OCI-LY1 (cell line): Measurements from ENCODE around the gene TMEM131.

Experiments used
- H2AFZ ChIP-seq: fragments of 200-600 bp; sonication (generic), shearing (Covaris generic); 2 replicates; pipeline ENCODE4 v1.6.0; 2014; ENCODE audit warnings: antibody characterized with exemption, mild to moderate bottlenecking, low read length
- H3F3A ChIP-seq: fragments of 200-600 bp; sonication (generic), shearing (Covaris generic); 2 replicates; pipeline ENCODE4 v1.6.0; 2014; ENCODE audit warnings: mild to moderate bottlenecking, antibody characterized with exemption, low read length, moderate library complexity; ENCODE audit not compliant: insufficient read depth
- H3K27ac ChIP-seq: fragments of 200-600 bp; sonication (generic); 2 replicates; pipeline ENCODE4 v1.5.1; 2014; ENCODE audit warnings: low read length, mixed run types, mild to moderate bottlenecking, low read depth; ENCODE audit not compliant: poor library complexity, severe bottlenecking
- H3K27me3 ChIP-seq: fragments of 200-600 bp; sonication (generic); 2 replicates; pipeline ENCODE4 v1.6.0; 2014; ENCODE audit warnings: antibody characterized with exemption, mild to moderate bottlenecking, low read length, moderate library complexity; ENCODE audit not compliant: insufficient read depth
- H3K36me3 ChIP-seq: fragments of 200-600 bp; sonication (generic); 2 replicates; pipeline ENCODE4 v1.6.1; 2014; ENCODE audit warnings: mild to moderate bottlenecking, antibody characterized with exemption, low read length, moderate library complexity, mixed read lengths; ENCODE audit not compliant: insufficient read depth
- H3K4me1 ChIP-seq: fragments of 200-600 bp; sonication (generic); 2 replicates; pipeline ENCODE4 v1.5.1; 2014; ENCODE audit warnings: mild to moderate bottlenecking, low read length, moderate library complexity; ENCODE audit not compliant: insufficient read depth, severe bottlenecking
- H3K4me2 ChIP-seq: fragments of 200-600 bp; sonication (generic), shearing (Covaris generic); 2 replicates; pipeline ENCODE4 v1.6.1; 2014; ENCODE audit warnings: low read length
- H3K4me3 ChIP-seq: fragments of 200-600 bp; sonication (generic); 2 replicates; pipeline ENCODE4 v1.5.1; 2014; ENCODE audit warnings: low read length, low read depth, mild to moderate bottlenecking, mixed read lengths; ENCODE audit not compliant: poor library complexity, severe bottlenecking
- H3K79me2 ChIP-seq: fragments of 200-600 bp; shearing (Covaris generic); 2 replicates; pipeline ENCODE4 v1.6.1; 2016; ENCODE audit warnings: mixed run types, low read length, mixed read lengths; ENCODE audit not compliant: insufficient read depth
- H3K9ac ChIP-seq: fragments of 200-600 bp; sonication (generic), shearing (Covaris generic); 2 replicates; pipeline ENCODE4 v1.6.1; 2014; ENCODE audit warnings: mild to moderate bottlenecking, low read length, mixed read lengths
- H3K9me2 ChIP-seq: fragments of 200-600 bp; sonication (generic), shearing (Covaris generic); 2 replicates; pipeline ENCODE4 v1.6.1; 2014; ENCODE audit warnings: low read depth, mild to moderate bottlenecking, low read length, mixed read lengths
- H3K9me3 ChIP-seq: fragments of 200-600 bp; shearing (Covaris generic); 2 replicates; pipeline ENCODE4 v1.6.1; 2014; ENCODE audit warnings: low read length, mixed read lengths
- H4K20me1 ChIP-seq: fragments of 200-600 bp; sonication (generic), shearing (Covaris generic); 2 replicates; pipeline ENCODE4 v1.6.0; 2016; ENCODE audit warnings: mild to moderate bottlenecking, low read length; ENCODE audit not compliant: insufficient read depth
- EZH2 ChIP-seq: fragments of 200-600 bp; sonication (generic), shearing (Covaris generic); IDR thresholded peaks from 2 replicates; pipeline ENCODE4 v1.8.0; 2017; ENCODE audit warnings: borderline replicate concordance, mixed run types, mild to moderate bottlenecking, antibody characterized with exemption, low read length, moderate library complexity, mixed read lengths
- TF ChIP-seq, protein P1 (sequence below): fragments of 200-600 bp; sonication (generic), shearing (Covaris generic); IDR thresholded peaks from 2 replicates; pipeline ENCODE4 v1.5.1; 2017; ENCODE audit warnings: mild to moderate bottlenecking, antibody characterized with exemption, low read length, moderate library complexity, mixed read lengths

TMEM131 gene

DNA sequence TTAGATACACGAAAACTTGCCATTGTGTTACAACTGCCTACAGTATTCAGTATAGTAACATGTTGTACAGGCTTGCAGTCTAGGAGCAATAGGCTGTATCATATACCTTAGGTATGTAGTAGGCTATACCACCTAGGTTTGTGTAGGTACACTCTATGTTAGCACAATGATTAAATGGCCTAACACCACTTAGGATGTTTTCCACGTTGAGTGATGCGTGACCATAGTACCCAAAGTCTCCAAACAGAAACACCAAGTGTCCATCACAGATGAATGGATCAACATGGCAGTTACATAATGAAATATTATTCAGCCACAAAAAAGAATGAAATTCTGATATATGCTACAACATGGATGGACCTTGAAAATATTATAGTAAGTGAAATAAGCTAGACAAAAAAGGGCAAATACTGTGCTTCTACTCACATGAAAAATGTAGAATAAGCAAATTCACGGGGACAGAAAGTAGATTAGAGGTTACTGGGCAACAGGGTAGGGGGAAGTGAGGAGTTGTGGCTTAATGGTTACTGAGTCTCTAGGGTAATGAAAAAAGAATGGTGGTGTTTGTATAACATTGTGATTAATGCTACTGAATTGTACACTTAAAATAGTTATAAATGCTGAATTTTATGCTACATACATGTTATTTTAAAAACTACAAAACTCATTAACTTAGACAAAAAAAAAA is 62.6 kb downstream of the TMEM131 start:
- Histone ChIP-seq H3K4me2 (no peak overlapping the region), H3K9me2 (no peaks in the 10 kb centered on the region), H2AFZ (no peak overlapping the region), H3K79me2 (peaks cover 25% of the 10 kb centered on the region), H3K4me3 (no peak overlapping the region), H3F3A (0 out of 2 replicates have a peak, but pooled peaks cover 4% of the 10 kb centered on the region), H3K9me3 (peaks cover under 1% of the 10 kb centered on the region; the same call in 1 of the 2 replicates), H3K4me1 (peaks cover 75% of the 10 kb centered on the region), H3K9ac (no peak overlapping the region), H3K27me3 (no peaks in the 10 kb centered on the region), H3K36me3 (no peaks in the 10 kb centered on the region), H4K20me1 (no peaks in the 10 kb centered on the region), H3K27ac (peak overlapping the region; percentile 62)
- TF ChIP-seq, protein P1, sequence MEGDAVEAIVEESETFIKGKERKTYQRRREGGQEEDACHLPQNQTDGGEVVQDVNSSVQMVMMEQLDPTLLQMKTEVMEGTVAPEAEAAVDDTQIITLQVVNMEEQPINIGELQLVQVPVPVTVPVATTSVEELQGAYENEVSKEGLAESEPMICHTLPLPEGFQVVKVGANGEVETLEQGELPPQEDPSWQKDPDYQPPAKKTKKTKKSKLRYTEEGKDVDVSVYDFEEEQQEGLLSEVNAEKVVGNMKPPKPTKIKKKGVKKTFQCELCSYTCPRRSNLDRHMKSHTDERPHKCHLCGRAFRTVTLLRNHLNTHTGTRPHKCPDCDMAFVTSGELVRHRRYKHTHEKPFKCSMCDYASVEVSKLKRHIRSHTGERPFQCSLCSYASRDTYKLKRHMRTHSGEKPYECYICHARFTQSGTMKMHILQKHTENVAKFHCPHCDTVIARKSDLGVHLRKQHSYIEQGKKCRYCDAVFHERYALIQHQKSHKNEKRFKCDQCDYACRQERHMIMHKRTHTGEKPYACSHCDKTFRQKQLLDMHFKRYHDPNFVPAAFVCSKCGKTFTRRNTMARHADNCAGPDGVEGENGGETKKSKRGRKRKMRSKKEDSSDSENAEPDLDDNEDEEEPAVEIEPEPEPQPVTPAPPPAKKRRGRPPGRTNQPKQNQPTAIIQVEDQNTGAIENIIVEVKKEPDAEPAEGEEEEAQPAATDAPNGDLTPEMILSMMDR, result no peak
- TF ChIP-seq EZH2, result no peak

DNA sequence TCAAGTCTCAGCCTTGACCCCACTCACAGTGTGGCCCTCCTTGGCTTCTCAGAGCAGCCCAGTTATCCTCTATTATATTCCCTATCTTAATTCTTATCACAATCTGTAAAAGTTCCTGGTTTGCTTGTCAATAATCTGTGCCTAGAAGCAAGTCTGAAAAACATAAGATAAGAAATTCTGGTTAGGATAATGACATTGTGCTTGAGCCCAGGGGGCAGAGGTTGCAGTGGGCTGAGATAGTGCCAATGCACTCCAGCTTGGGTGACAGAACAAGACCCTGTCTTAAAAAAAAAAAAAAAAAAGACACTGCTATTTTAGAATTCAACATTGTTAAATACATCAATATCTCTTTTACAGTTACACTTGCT is 63.9 kb downstream of the TMEM131 start:
- H3K9me3 ChIP-seq, result peaks cover 3% of the 10 kb centered on the region; the same call in 1 of the 2 replicates
- no peaks in the 10 kb centered on the region for H4K20me1 ChIP-seq
- peaks cover 22% of the 10 kb centered on the region for H3K79me2 ChIP-seq
- H3K27me3 ChIP-seq, result no peaks in the 10 kb centered on the region
- H3K36me3 ChIP-seq, result 0 out of 2 replicates have a peak, but pooled peaks cover under 1% of the 10 kb centered on the region
- no peaks in the 10 kb centered on the region; the same call in 1 of the 2 replicates for H3K9me2 ChIP-seq
- TF ChIP-seq, protein P1, result no peak
- no peak for TF ChIP-seq EZH2
- no peak overlapping the region for H3K4me2 ChIP-seq
- H2AFZ ChIP-seq, result no peak overlapping the region
- no peak overlapping the region for H3K4me3 ChIP-seq
- H3F3A ChIP-seq, result 0 out of 2 replicates have a peak, but pooled peaks cover 4% of the 10 kb centered on the region
- peak overlapping the region; percentile 62 for H3K27ac ChIP-seq
- no peak overlapping the region for H3K9ac ChIP-seq
- peaks cover 71% of the 10 kb centered on the region for H3K4me1 ChIP-seq

DNA sequence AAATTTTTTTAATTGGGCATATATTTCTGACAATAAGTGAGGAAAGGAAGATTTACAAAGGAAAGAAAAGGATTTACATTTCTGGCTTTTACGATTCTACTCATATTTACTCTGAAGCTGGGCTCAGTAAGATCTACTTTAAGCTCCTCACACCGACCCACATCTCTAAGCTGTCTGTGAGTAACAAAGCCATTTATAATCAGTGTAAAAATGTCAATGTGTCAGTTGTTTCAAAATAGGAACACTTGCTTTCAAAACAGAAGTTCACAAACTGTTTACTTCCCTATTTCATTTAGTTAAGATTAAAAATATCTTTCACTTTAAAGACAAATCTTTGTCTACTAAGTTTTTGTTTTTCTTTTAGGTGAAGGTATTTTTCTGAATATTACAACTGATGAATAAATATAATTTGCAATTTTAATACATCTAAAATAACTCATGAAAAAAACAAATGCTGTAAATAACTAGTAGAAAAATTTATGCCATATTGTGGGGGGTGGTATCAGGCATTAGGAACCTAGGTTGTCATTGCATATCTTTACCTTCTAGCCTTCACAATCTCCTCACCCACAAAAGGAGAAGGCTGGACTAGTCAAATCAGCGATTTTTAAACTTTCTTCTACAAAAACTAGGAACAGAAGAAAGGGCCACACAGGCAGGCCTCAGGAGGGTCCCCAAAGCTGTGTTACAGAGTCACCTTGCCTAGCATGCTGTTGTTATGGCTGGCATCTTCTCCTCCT is 64.5 kb downstream of the TMEM131 start:
- peaks cover 66% of the 10 kb centered on the region for H3K4me1 ChIP-seq
- H4K20me1 ChIP-seq, result no peaks in the 10 kb centered on the region
- no peaks in the 10 kb centered on the region for H3K27me3 ChIP-seq
- peak overlapping the region; percentile 46 for H3K4me2 ChIP-seq
- H3K9me2 ChIP-seq, result no peaks in the 10 kb centered on the region; the same call in 1 of the 2 replicates
- TF ChIP-seq, protein P1, result no peak
- TF ChIP-seq EZH2, result no peak
- H3K9ac ChIP-seq, result no peak overlapping the region
- H3K79me2 ChIP-seq, result peaks cover 17% of the 10 kb centered on the region
- H3K4me3 ChIP-seq, result no peak overlapping the region
- H3K36me3 ChIP-seq, result peaks cover 5% of the 10 kb centered on the region; the same call in 1 of the 2 replicates
- no peak overlapping the region for H2AFZ ChIP-seq
- 0 out of 2 replicates have a peak, but pooled peaks cover 4% of the 10 kb centered on the region for H3F3A ChIP-seq
- peak overlapping the region; percentile 62 for H3K27ac ChIP-seq
- H3K9me3 ChIP-seq, result peaks cover 3% of the 10 kb centered on the region; the same call in 1 of the 2 replicates
